GM12875 (cell line): ENCODE data around the gene RER1.

ENCODE experiments used
- H3K4me3 ChIP-seq: one replicate; pipeline ENCODE4 v1.5.1; 2011; ENCODE audit warnings: low read depth, low read length, control low read depth
- CTCF ChIP-seq: IDR thresholded peaks from 2 replicates; pipeline ENCODE4 v1.5.1; 2011; ENCODE audit warnings: low read depth, mild to moderate bottlenecking, control low read depth, inconsistent platforms, low read length, moderate library complexity, borderline replicate concordance; ENCODE audit not compliant: insufficient read depth

RER1 gene

GRCh38 chr1:2432441-2432844 is 40.8 kb downstream of the RER1 start:
- no peak for TF ChIP-seq CTCF
- H3K4me3 ChIP-seq = no peak overlapping the region

- no peak for TF ChIP-seq CTCF
- H3K4me3 ChIP-seq = no peak overlapping the region
Observed at GRCh38 chr1:2433196-2433595, 41.6 kb downstream of the RER1 start.

GRCh38 chr1:2433936-2434655 is 42.5 kb downstream of the RER1 start:
- no peak overlapping the region for H3K4me3 ChIP-seq
- no peak for TF ChIP-seq CTCF

GRCh38 chr1:2435091-2435490 is 43.5 kb downstream of the RER1 start:
- no peak for TF ChIP-seq CTCF
- H3K4me3 ChIP-seq = no peak overlapping the region

GRCh38 chr1:2435746-2436355 is 44.2 kb downstream of the RER1 start:
- no peak for TF ChIP-seq CTCF
- no peak overlapping the region for H3K4me3 ChIP-seq

GRCh38 chr1:2436876-2437275 is 45.2 kb downstream of the RER1 start:
- no peak overlapping the region for H3K4me3 ChIP-seq
- TF ChIP-seq CTCF = no peak

GRCh38 chr1:2437617-2438016 is 46.0 kb downstream of the RER1 start:
- H3K4me3 ChIP-seq = no peak overlapping the region
- no peak for TF ChIP-seq CTCF
